H1 (cell line): ENCODE results near the gene HNF1A. TPM values are rescaled to one million over a fixed set of nuclear protein-coding genes. Genes with fewer than 3 reads are reported as not detected.

Experiments used
- CTCF ChIA-PET: fragments of 300-600 bp; sonication (Branson Sonifier 250); formaldehyde crosslinking; loops from one replicate; lab custom pipeline; 2021; ENCODE audit not compliant: partially characterized antibody; lab: Charles Lee
- POLR2A ChIA-PET: fragments of 300-600 bp; sonication (Branson Sonifier 250); formaldehyde crosslinking; loops from one replicate; lab custom pipeline; 2021; ENCODE audit warnings: inconsistent platforms; ENCODE audit not compliant: partially characterized antibody; lab: Charles Lee
- DNase-seq, 2 experiments: peaks; one replicate each; pipeline versions ENCODE4 v3.0.0 to v3.0.0-alpha.2; 2010 to 2022; ENCODE audit warnings: low spot score in 2 of 2, low read depth in 1 of 2, mixed read lengths in 1 of 2
- FAIRE-seq: peaks from 2 replicates; lab custom pipeline; 2011; peaks lifted over from hg19 to GRCh38; lab: Jason Lieb, UNC
- H2AFZ ChIP-seq: 2 replicates; pipeline ENCODE4 v1.8.1; 2012; ENCODE audit warnings: low read length, inconsistent platforms
- H2AK5ac ChIP-seq: 2 replicates; pipeline ENCODE4 v1.6.1; 2013; ENCODE audit warnings: low read depth, low read length
- H2BK120ac ChIP-seq: replicated peaks from 2 replicates; pipeline ENCODE3; 2013; ENCODE audit warnings: low read depth, low read length, inconsistent platforms
- H2BK12ac ChIP-seq: 2 replicates; pipeline ENCODE4 v1.6.1; 2013; ENCODE audit warnings: low read depth, low read length
- H2BK15ac ChIP-seq: 2 replicates; pipeline ENCODE4 v1.6.1; 2013; ENCODE audit warnings: low read length
- H2BK20ac ChIP-seq: 2 replicates; pipeline ENCODE4 v1.6.1; 2013; ENCODE audit warnings: low read length
- H2BK5ac ChIP-seq: 2 replicates; pipeline ENCODE4 v1.6.1; 2013; ENCODE audit warnings: low read depth, low read length
- H3K14ac ChIP-seq: 2 replicates; pipeline ENCODE4 v1.6.1; 2013; ENCODE audit warnings: inconsistent platforms; ENCODE audit not compliant: insufficient read length
- H3K18ac ChIP-seq: 2 replicates; pipeline ENCODE4 v1.6.1; 2013; ENCODE audit warnings: low read length; ENCODE audit errors: extremely low read depth
- H3K23ac ChIP-seq: 2 replicates; pipeline ENCODE4 v1.6.1; 2013; ENCODE audit warnings: inconsistent platforms; ENCODE audit not compliant: insufficient read length
- H3K23me2 ChIP-seq: 2 replicates; pipeline ENCODE4 v1.6.1; 2013; ENCODE audit warnings: low read depth, low read length
- H3K27ac ChIP-seq: 2 replicates; pipeline ENCODE4 v1.6.1; 2011; ENCODE audit warnings: low read depth, low read length, inconsistent platforms
- H3K27me3 ChIP-seq, 4 experiments: replicated peaks in 1 of 4; 1 replicate in 1 of 4; 2 replicates in 3 of 4; pipeline versions ENCODE4 v1.6.1 to v1.8.1; 2011 to 2013; ENCODE audit warnings: low read length in 3 of 4, mild to moderate bottlenecking in 3 of 4, inconsistent platforms in 2 of 4, mixed read lengths in 2 of 4, moderate library complexity in 1 of 4; ENCODE audit not compliant: control insufficient read depth in 3 of 4, insufficient read depth in 3 of 4; ENCODE audit errors: extremely low read depth in 1 of 4
- H3K36me3 ChIP-seq, 4 experiments: 2 replicates each; pipeline versions ENCODE4 v1.6.1 to v1.8.1; 2011 to 2013; ENCODE audit warnings: mild to moderate bottlenecking in 4 of 4, low read length in 3 of 4, moderate library complexity in 2 of 4, control low read depth in 1 of 4, inconsistent platforms in 1 of 4; ENCODE audit not compliant: insufficient read depth in 4 of 4, control insufficient read depth in 2 of 4
- H3K4ac ChIP-seq: replicated peaks from 2 replicates; pipeline ENCODE3; 2013; ENCODE audit warnings: low read length, low read depth, mixed read lengths, inconsistent platforms; ENCODE audit not compliant: insufficient read length
- H3K4me1 ChIP-seq, 4 experiments: replicated peaks in 1 of 4; 1 replicate in 1 of 4; 2 replicates in 3 of 4; pipeline versions ENCODE4 v1.6.1 to v1.8.1; 2011 to 2013; ENCODE audit warnings: low read length in 3 of 4, inconsistent platforms in 2 of 4, mixed read lengths in 1 of 4; ENCODE audit not compliant: insufficient read depth in 4 of 4, control insufficient read depth in 3 of 4
- H3K4me2 ChIP-seq, 2 experiments: 2 replicates each; pipeline versions ENCODE4 v1.6.1 to v1.8.1; 2011 to 2013; ENCODE audit warnings: low read depth in 2 of 2, low read length in 2 of 2, control low read depth in 1 of 2, inconsistent platforms in 1 of 2, mild to moderate bottlenecking in 1 of 2; ENCODE audit not compliant: insufficient read depth in 1 of 2
- H3K4me3 ChIP-seq, 4 experiments: fragments of 200-600, 300-600 bp in 1 of 4; sonication (generic), shearing (Covaris generic), sonication (Bioruptor Twin) in 1 of 4; 2 replicates each; pipeline versions ENCODE4 v1.5.1 to v1.8.1; 2011 to 2016; ENCODE audit warnings: low read length in 4 of 4, low read depth in 3 of 4, control low read depth in 2 of 4, inconsistent platforms in 2 of 4, mild to moderate bottlenecking in 2 of 4, mixed read lengths in 1 of 4, moderate library complexity in 1 of 4; ENCODE audit not compliant: insufficient read depth in 2 of 4; ENCODE audit errors: extremely low read depth in 1 of 4
- H3K56ac ChIP-seq: replicated peaks from 2 replicates; pipeline ENCODE3; 2013; ENCODE audit warnings: low read depth, mild to moderate bottlenecking, mixed read lengths, low read length, inconsistent platforms; ENCODE audit not compliant: insufficient read length
- H3K79me1 ChIP-seq: 2 replicates; pipeline ENCODE4 v1.6.1; 2013; ENCODE audit warnings: low read depth, low read length, control low read depth
- H3K79me2 ChIP-seq, 2 experiments: 2 replicates each; pipeline versions ENCODE4 v1.6.1 to v1.8.1; 2012 to 2013; ENCODE audit warnings: low read length in 2 of 2, mild to moderate bottlenecking in 2 of 2, inconsistent platforms in 1 of 2; ENCODE audit not compliant: insufficient read depth in 2 of 2, control insufficient read depth in 1 of 2
- H3K9ac ChIP-seq, 4 experiments: replicated peaks in 1 of 4; 1 replicate in 1 of 4; 2 replicates in 3 of 4; pipeline versions ENCODE4 v1.6.1 to v1.8.1; 2011 to 2013; ENCODE audit warnings: low read depth in 3 of 4, low read length in 3 of 4, control low read depth in 2 of 4, mild to moderate bottlenecking in 2 of 4, moderate library complexity in 2 of 4, inconsistent platforms in 1 of 4; ENCODE audit errors: extremely low read depth in 1 of 4
- H3K9me3 ChIP-seq, 2 experiments: 2 replicates each; pipeline versions ENCODE4 v1.6.1 to v1.8.1; 2012 to 2013; ENCODE audit warnings: mild to moderate bottlenecking in 2 of 2, moderate library complexity in 2 of 2, control low read depth in 1 of 2, inconsistent platforms in 1 of 2, low read depth in 1 of 2, low read length in 1 of 2, mixed read lengths in 1 of 2; ENCODE audit not compliant: insufficient read depth in 2 of 2
- H4K20me1 ChIP-seq, 2 experiments: replicated peaks in 1 of 2; 2 replicates each; pipeline versions ENCODE3 to v1.8.1; 2011 to 2013; ENCODE audit warnings: inconsistent platforms in 2 of 2, low read length in 2 of 2, mild to moderate bottlenecking in 1 of 2; ENCODE audit not compliant: insufficient read depth in 2 of 2, control insufficient read depth in 1 of 2
- H4K5ac ChIP-seq: 2 replicates; pipeline ENCODE4 v1.6.1; 2013; ENCODE audit warnings: low read length, low read depth, mixed read lengths, inconsistent platforms; ENCODE audit not compliant: insufficient read length
- H4K8ac ChIP-seq: 2 replicates; pipeline ENCODE4 v1.8.0; 2013; ENCODE audit warnings: mild to moderate bottlenecking, moderate library complexity, low read length, inconsistent platforms; ENCODE audit not compliant: insufficient read depth; ENCODE audit errors: extremely low read depth
- H4K91ac ChIP-seq: replicated peaks from 2 replicates; pipeline ENCODE3; 2013; ENCODE audit warnings: low read length, mixed read lengths, inconsistent platforms; ENCODE audit not compliant: insufficient read length
- CHD1 ChIP-seq: IDR thresholded peaks from 2 replicates; pipeline ENCODE4 v1.6.1; 2012; ENCODE audit warnings: low read depth, low read length, improper control_type of control experiment
- SP1 ChIP-seq: IDR thresholded peaks from 2 replicates; pipeline ENCODE4 v1.6.1; 2011; ENCODE audit warnings: low read depth, low read length
- WGBS, 2 experiments: shearing (Covaris generic) in 1 of 2; methylation state at CpG; one replicate each; pipeline versions ENCODE4 v1.1.6 to v1.1.7; 2013 to 2015; ENCODE audit warnings: low lambda C conversion rate in 2 of 2, mixed read lengths in 2 of 2, inconsistent platforms in 1 of 2, low coverage in 1 of 2, missing lambda C conversion rate in 1 of 2; ENCODE audit not compliant: insufficient replicate concordance in 2 of 2, insufficient coverage in 1 of 2, insufficient read length in 1 of 2; ENCODE audit errors: extremely low coverage in 1 of 2, missing lambda C conversion rate in 1 of 2; 5-methylcytosine and 5-hydroxymethylcytosine counted together
- polyA plus RNA-seq, 7 experiments: library from polyadenylated mRNA; depleted of rRNA in 3 of 7; stranded (reverse) in 5 of 7; unstranded in 2 of 7; fragments of >200 nt in 5 of 7; fragments of 200-250 nt in 2 of 7; gene quantifications; 1 replicate in 5 of 7; 2 replicates in 1 of 7; 4 replicates in 1 of 7; pipeline versions ENCODE4 v1.2.1 to v1.2.3, GENCODE V29; 2011 to 2013; ENCODE audit warnings: missing spikeins in 2 of 7, mixed read lengths in 2 of 7
- total RNA-seq: library from RNA; stranded (reverse); fragmentation: NEBNext Ultra II Directional; extraction: Animal tissue kit (Norgen Biotek cat#: 25700); gene quantifications from 2 replicates; pipeline ENCODE4 v1.2.1, GENCODE V29; 2021
- TF ChIP-seq, protein P1 (sequence below): IDR thresholded peaks from 2 replicates; pipeline ENCODE4 v1.6.1; 2011; ENCODE audit warnings: low read depth, mild to moderate bottlenecking, low read length; ENCODE audit not compliant: insufficient read depth
- TF ChIP-seq, protein P2 (sequence below): IDR thresholded peaks from 2 replicates; pipeline ENCODE4 v1.6.1; 2012; ENCODE audit warnings: low read length, inconsistent platforms

The HNF1A gene
- total and polyA plus RNA-seq, 2 of the 8 experiments (the other 6 are each of a cell fraction or from before 2014, with no cell fraction given) = not detected

DNA sequence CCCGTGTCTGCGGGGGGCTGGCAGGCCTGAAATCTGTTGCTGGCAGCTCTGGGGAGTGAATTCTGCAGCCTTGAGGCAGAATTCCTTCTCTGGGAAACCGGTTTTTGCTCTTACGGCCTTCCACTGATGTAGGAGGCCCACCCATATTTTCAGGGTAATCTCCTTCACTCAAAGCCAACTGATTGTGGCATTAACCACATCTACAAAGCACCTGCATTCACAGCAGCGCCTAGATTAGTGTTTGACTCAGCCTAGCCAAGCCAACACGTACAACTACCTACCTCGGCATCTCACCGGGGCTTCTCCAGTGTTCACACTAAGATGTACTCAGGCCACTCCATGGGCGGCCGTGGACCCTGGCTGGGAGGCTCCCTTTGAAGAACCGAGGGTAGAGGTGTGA, 22.2 kb downstream of the HNF1A start:
- ChIA-PET POLR2A (interaction anchor here (1.1 kb wide), 1 partner anchor 10 kb away, joined by 5 read pairs; no protein-coding TSS in a partner anchor), CTCF (interaction anchor here (0.6 to 1.7 kb wide), 6 partner anchors 9 to 57 kb away, joined by 3 to 9 read pairs (median 3); partner anchors contain the start of gene HNF1A)
- no peak overlapping the region for H3K23ac ChIP-seq
- no peak overlapping the region for H4K8ac ChIP-seq
- no peak overlapping the region for H2BK12ac ChIP-seq
- H2BK20ac ChIP-seq = no peak overlapping the region
- peaks cover 2 to 6% (median 3%) of the 10 kb centered on the region in 4 experiments; a peak in 6 of 7 replicates for H3K4me1 ChIP-seq
- no peaks in the 10 kb centered on the region for H3K79me2 ChIP-seq
- H2BK15ac ChIP-seq = no peak overlapping the region
- peaks cover 11 to 22% (median 14%) of the 10 kb centered on the region in 4 experiments for H3K36me3 ChIP-seq
- H3K4me3 ChIP-seq = no peak overlapping the region
- DNase-seq (no peak), FAIRE-seq (no peak)
- peaks cover 3% of the 10 kb centered on the region; the same call in 1 of the 2 replicates for H3K23me2 ChIP-seq
- H4K20me1 ChIP-seq = peaks cover 0 to 3% of the 10 kb centered on the region in 2 experiments
- H2AK5ac ChIP-seq = no peak overlapping the region
- H2BK120ac ChIP-seq = no peak overlapping the region
- WGBS, 2 experiments = 86% methylated on average over 11 of the region's 11 CpGs; no CpG with 5 or more reads in 1 of the 2 experiments
- H2AFZ ChIP-seq = no peak overlapping the region
- H3K56ac ChIP-seq = no peak overlapping the region
- no peak overlapping the region for H4K91ac ChIP-seq
- no peak overlapping the region for H3K27ac ChIP-seq
- H3K4ac ChIP-seq = no peak overlapping the region
- TF ChIP-seq, protein P1, sequence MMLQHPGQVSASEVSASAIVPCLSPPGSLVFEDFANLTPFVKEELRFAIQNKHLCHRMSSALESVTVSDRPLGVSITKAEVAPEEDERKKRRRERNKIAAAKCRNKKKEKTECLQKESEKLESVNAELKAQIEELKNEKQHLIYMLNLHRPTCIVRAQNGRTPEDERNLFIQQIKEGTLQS = no peak
- TF ChIP-seq CHD1 (no peak), SP1 (no peak)
- TF ChIP-seq, protein P2, sequence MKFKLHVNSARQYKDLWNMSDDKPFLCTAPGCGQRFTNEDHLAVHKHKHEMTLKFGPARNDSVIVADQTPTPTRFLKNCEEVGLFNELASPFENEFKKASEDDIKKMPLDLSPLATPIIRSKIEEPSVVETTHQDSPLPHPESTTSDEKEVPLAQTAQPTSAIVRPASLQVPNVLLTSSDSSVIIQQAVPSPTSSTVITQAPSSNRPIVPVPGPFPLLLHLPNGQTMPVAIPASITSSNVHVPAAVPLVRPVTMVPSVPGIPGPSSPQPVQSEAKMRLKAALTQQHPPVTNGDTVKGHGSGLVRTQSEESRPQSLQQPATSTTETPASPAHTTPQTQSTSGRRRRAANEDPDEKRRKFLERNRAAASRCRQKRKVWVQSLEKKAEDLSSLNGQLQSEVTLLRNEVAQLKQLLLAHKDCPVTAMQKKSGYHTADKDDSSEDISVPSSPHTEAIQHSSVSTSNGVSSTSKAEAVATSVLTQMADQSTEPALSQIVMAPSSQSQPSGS = no peak
- no peaks in the 10 kb centered on the region for H3K27me3 ChIP-seq
- no peak overlapping the region for H2BK5ac ChIP-seq
- H3K18ac ChIP-seq = no peak overlapping the region
- no peak overlapping the region for H3K4me2 ChIP-seq
- H3K9ac ChIP-seq = no peak overlapping the region
- H3K79me1 ChIP-seq = no peaks in the 10 kb centered on the region
- H3K14ac ChIP-seq = no peak overlapping the region
- no peak overlapping the region for H4K5ac ChIP-seq
- H3K9me3 ChIP-seq = no peaks in the 10 kb centered on the region
